GM21526 (cell line): ENCODE measurements around the gene ZKSCAN1.

Source experiments
- ATAC-seq: cut with Tn5 transposase; IDR thresholded peaks from one replicate; pipeline ENCODE4 v1.9.1; 2021; ENCODE audit warnings: moderate library complexity; ENCODE audit not compliant: unreplicated experiment, low FRiP score

ZKSCAN1 gene

GRCh38 chr7:100074841-100075240 lies 59.4 kb downstream of the ZKSCAN1 start:
- ATAC-seq = no peak

GRCh38 chr7:100075418-100075817 lies 60.0 kb downstream of the ZKSCAN1 start:
- ATAC-seq = no peak

GRCh38 chr7:100077205-100077604 lies 61.8 kb downstream of the ZKSCAN1 start:
- no peak for ATAC-seq

- ATAC-seq = no peak
Measured at GRCh38 chr7:100079024-100079560, 63.7 kb downstream of the ZKSCAN1 start.

GRCh38 chr7:100080907-100081534 lies 65.6 kb downstream of the ZKSCAN1 start:
- ATAC-seq = peak; percentile 8

- peak; percentile 85 for ATAC-seq
Measured at GRCh38 chr7:100081535-100082102, 66.2 kb downstream of the ZKSCAN1 start, which contains the start of gene ZNF3. Gene ZNF3 (minus strand): TSS chr7:100081723. CDS start chr7:100077357, 4,366 bp downstream.

GRCh38 chr7:100082978-100083377 lies 67.6 kb downstream of the ZKSCAN1 start:
- ATAC-seq = no peak

GRCh38 chr7:100085515-100085914 lies 70.1 kb downstream of the ZKSCAN1 start:
- ATAC-seq = no peak

- no peak for ATAC-seq
Measured at GRCh38 chr7:100087055-100087750, 71.8 kb downstream of the ZKSCAN1 start.

- ATAC-seq = no peak
Measured at GRCh38 chr7:100088095-100088620, 72.8 kb downstream of the ZKSCAN1 start.

- no peak for ATAC-seq
Measured at GRCh38 chr7:100088621-100089457, 73.4 kb downstream of the ZKSCAN1 start, which contains the start of gene COPS6. Gene COPS6 (plus strand): TSS chr7:100088969. CDS start chr7:100088991, 22 bp downstream.

GRCh38 chr7:100089458-100090196 lies 74.2 kb downstream of the ZKSCAN1 start:
- no peak for ATAC-seq

- ATAC-seq = no peak
Measured at GRCh38 chr7:100090527-100091410, 75.4 kb downstream of the ZKSCAN1 start.
